Adrenal gland (tissue), 12 donors: Measurements from ENCODE around the gene ACBD4. TPM values are rescaled to one million over a fixed set of nuclear protein-coding genes. Genes with fewer than 3 reads are reported as not detected.

ENCODE experiments used
- DNase-seq, 7 donors: peaks; one replicate each; pipeline ENCODE4 v3.0.0-alpha.2; 2019 to 2020
- H3K27ac ChIP-seq, 5 donors: fragments of 200-600 bp; sonication (generic) in 4 of 5; 1 replicate in 3 of 5; 2 replicates in 2 of 5; pipeline versions ENCODE4 v1.5.1 to v1.8.0; 2016 to 2020; ENCODE audit warnings: mild to moderate bottlenecking in 1 of 5
- H3K27me3 ChIP-seq: fragments of 200-600 bp; 2 replicates; pipeline ENCODE4 v1.8.0; 2021
- H3K36me3 ChIP-seq, 2 donors: fragments of 200-600 bp; replicated peaks in 1 of 2; 1 replicate in 1 of 2; 2 replicates in 1 of 2; pipeline versions ENCODE4 v1.5.1 to v1.8.0; 2018 to 2022
- H3K4me1 ChIP-seq, 2 donors: fragments of 200-600 bp; replicated peaks in 1 of 2; 1 replicate in 1 of 2; 2 replicates in 1 of 2; pipeline versions ENCODE4 v1.5.1 to v1.8.0; 2018 to 2021
- H3K4me3 ChIP-seq, 4 donors: fragments of 200-600 bp; sonication (generic) in 3 of 4; one replicate each; pipeline ENCODE4 v1.5.1; 2016 to 2018
- H3K9me3 ChIP-seq, 3 donors: fragments of 200-600 bp; sonication (generic) in 1 of 3; replicated peaks in 1 of 3; 1 replicate in 2 of 3; 2 replicates in 1 of 3; pipeline versions ENCODE4 v1.5.1 to v1.8.0; 2016 to 2021
- CTCF ChIP-seq, 6 experiments: fragments of 450-650 bp in 4 of 6; fragments of 200-600 bp in 2 of 6; sonication (generic) in 1 of 6; IDR thresholded peaks; 1 replicate in 5 of 6; 2 replicates in 1 of 6; pipeline versions ENCODE4 v1.5.1 to v1.8.0; 2016 to 2021; ENCODE audit warnings: antibody characterized with exemption in 6 of 6, mild to moderate bottlenecking in 2 of 6, moderate library complexity in 1 of 6
- POLR2A ChIP-seq, 2 donors: fragments of 450-650 bp; IDR thresholded peaks; one replicate each; pipeline ENCODE4 v1.6.1; 2017; ENCODE audit warnings: antibody characterized with exemption in 2 of 2, mild to moderate bottlenecking in 2 of 2, moderate library complexity in 1 of 2
- WGBS, 4 donors: extraction: QIAGEN DNeasy Blood & Tissue Kit in 2 of 4; methylation state at CpG; one replicate each; pipeline versions ENCODE4 v1.1.5 to v1.1.7; 2013 to 2017; 5-methylcytosine and 5-hydroxymethylcytosine counted together
- intact Hi-C, 2 donors: fragments of 100-400 bp; cut with DNase I; formaldehyde crosslinking; loops; one replicate each; pipeline versions ENCODE4 v1.14.1 to v1.15.0; 2022 to 2023
- polyA plus RNA-seq, 3 donors: library from polyadenylated mRNA; stranded (reverse); fragments of 200-250 nt in 2 of 3; fragments of 350-450 nt in 1 of 3; fragmentation: Illumina TruSeq in 1 of 3; extraction: RNeasy Lipid Tissue Mini Kit (QIAGEN cat#74804) in 1 of 3; gene quantifications; one replicate each; pipeline ENCODE4 v1.2.3, GENCODE V29; 2013 to 2014
- total RNA-seq, 9 donors: library from RNA; depleted of rRNA in 4 of 9; stranded (reverse); fragments of >200 nt in 4 of 9; fragments of 120-200 nt in 1 of 9; fragmentation: NEBNext Ultra II Directional in 1 of 9; extraction: Animal tissue kit (Norgen Biotek cat#: 25700) in 1 of 9; gene quantifications; one replicate each; pipeline versions ENCODE4 v1.1.0 to v1.2.4, GENCODE V29; 2013 to 2023
- donor health status: healthy with polysubstance abuse.
- donor health status: Bipolar disorder and iron deficiency.
- donor health status: DM: yes; HTN: yes; CAD: no.
- donor health status: DM: no; HTN: no; CAD: no.
- donor health status: DM: no; HTN: no; CAD: no.
- donor health status: DM: yes; HTN: yes; CAD: no.

The ACBD4 gene
- total and polyA plus RNA-seq, 12 donors = 6.6 to 71.3 (median 23.6) TPM

GRCh38 chr17:45117334-45117733 is 18.2 kb upstream of the ACBD4 start:
- intact Hi-C loops = no loop called here
- Histone ChIP-seq H3K4me1 (peaks cover 0 to 3% of the 10 kb centered on the region in 2 donors), H3K4me3 (no peak overlapping the region), H3K27me3 (no peaks in the 10 kb centered on the region), H3K27ac (no peak overlapping the region), H3K36me3 (peaks cover 0 to 25% of the 10 kb centered on the region in 2 donors), H3K9me3 (no peaks in the 10 kb centered on the region)
- DNase-seq = no peak
- whole genome bisulfite sequencing, 4 donors = 93 to 100% (median 97%) methylated on average over 4 of the region's 4 CpGs
- TF ChIP-seq POLR2A (IDR thresholded peaks at IDR 0.05) (no peak), CTCF (IDR thresholded peaks at IDR 0.05) (no peak)

- intact Hi-C loops = no loop called here
Observed at GRCh38 chr17:45117848-45118646, 17.4 kb upstream of the ACBD4 start.

GRCh38 chr17:45118691-45119090 is 16.8 kb upstream of the ACBD4 start:
- peaks cover 3 to 4% of the 10 kb centered on the region in 2 donors for H3K4me1 ChIP-seq
- no peak overlapping the region for H3K4me3 ChIP-seq
- 89 to 94% (median 94%) methylated on average over 11 to 23 of the region's 23 CpGs for WGBS, 4 donors
- H3K36me3 ChIP-seq = peaks cover 0 to 17% of the 10 kb centered on the region in 2 donors
- H3K27ac ChIP-seq = no peak overlapping the region
- DNase-seq = no peak
- no peaks in the 10 kb centered on the region for H3K27me3 ChIP-seq
- intact Hi-C loops = no loop called here
- TF ChIP-seq CTCF (IDR thresholded peaks at IDR 0.05) = no peak
- no peak for TF ChIP-seq POLR2A (IDR thresholded peaks at IDR 0.05)
- no peaks in the 10 kb centered on the region for H3K9me3 ChIP-seq

More at GRCh38 chr17:45117848-45118646, 17.4 kb upstream of the ACBD4 start:
- no peak for DNase-seq
- Histone ChIP-seq H3K27me3 (no peaks in the 10 kb centered on the region), H3K27ac (no peak overlapping the region), H3K4me1 (peaks cover 0 to 3% of the 10 kb centered on the region in 2 donors), H3K9me3 (no peaks in the 10 kb centered on the region), H3K4me3 (no peak overlapping the region), H3K36me3 (peaks cover 0 to 20% of the 10 kb centered on the region in 2 donors)
- WGBS, 4 donors = 86 to 91% (median 90%) methylated on average over 11 to 20 of the region's 20 CpGs
- no peak for TF ChIP-seq CTCF (IDR thresholded peaks at IDR 0.05)
- no peak for TF ChIP-seq POLR2A (IDR thresholded peaks at IDR 0.05)

- TF ChIP-seq CTCF (IDR thresholded peaks at IDR 0.05) = no peak
- Histone ChIP-seq H3K27me3 (no peaks in the 10 kb centered on the region), H3K27ac (no peak overlapping the region), H3K4me1 (peaks cover 13 to 16% of the 10 kb centered on the region in 2 donors), H3K9me3 (no peaks in the 10 kb centered on the region), H3K36me3 (peaks cover 0 to 17% of the 10 kb centered on the region in 2 donors), H3K4me3 (no peak overlapping the region)
- intact Hi-C loops = no loop called here
- no peak for DNase-seq
- WGBS, 4 donors = 84 to 91% (median 86%) methylated on average over 7 to 8 of the region's 8 CpGs
Observed at GRCh38 chr17:45119964-45120363, 15.5 kb upstream of the ACBD4 start.
